Cerebellar nuclear complex (tissue), 1 donor: Measurements from ENCODE around the gene CLOCK.

Experiments
- DNase-seq, 2 experiments: peaks; one replicate each; lab custom pipeline; 2025; lab: John Stamatoyannopoulos, UW

Gene CLOCK

DNA sequence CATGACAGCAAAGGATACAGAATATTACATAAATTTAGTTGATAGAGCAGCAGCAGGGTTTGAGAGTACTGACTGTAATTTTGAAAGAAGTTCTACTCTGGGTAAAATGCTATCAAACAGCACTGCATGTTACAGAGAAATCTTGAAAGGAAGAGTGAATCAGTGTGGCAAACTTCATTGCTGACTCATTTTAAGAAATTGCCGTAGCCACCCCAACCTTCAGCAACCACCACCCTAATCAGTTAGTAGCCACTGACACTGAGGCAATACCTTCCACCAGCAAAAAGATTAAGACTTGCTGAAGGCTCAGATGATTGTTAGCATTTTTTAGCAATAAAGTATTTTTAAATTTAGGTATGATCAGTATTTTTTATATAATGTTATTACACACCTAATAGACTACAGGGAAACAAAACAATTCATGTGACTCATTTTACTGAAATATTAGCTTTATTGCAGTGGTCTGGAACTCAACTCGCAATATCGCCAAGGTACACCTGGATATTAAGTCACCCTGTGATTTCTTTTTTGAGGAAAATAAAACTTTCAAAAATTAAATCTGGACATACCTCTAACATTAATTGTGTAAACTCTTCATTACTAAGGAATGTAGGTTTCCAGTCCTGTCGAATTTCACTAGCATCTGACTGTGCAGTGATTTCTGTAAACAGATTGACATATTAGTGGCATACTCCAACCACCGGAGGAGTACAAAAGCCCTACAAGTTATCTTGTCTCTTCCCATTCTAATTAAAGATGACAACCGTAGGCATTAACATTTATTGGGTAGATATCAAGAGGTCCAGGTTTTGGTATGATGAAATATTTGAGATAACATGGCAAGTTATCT lies 71.1 kb downstream of the CLOCK start:
- no peak for DNase-seq

DNA sequence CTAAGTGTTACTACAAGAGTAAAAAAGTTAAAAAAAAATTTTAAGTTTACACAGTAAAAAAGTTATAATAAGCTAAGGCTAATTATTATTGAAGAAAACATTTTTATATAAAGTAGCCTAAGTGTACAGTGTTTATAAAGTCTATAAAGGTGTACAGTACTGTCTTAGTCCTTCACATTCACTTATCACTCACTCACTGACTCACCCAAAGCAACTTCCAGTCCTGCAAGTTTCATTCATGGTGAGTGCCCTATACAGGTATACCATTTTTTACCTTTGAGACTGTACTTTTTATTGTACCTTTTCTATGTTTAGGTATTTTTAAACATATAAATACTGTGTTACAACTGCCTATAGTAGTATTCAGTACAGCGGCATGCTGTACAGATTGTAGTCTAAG lies 76.7 kb downstream of the CLOCK start:
- no peak for DNase-seq

DNA sequence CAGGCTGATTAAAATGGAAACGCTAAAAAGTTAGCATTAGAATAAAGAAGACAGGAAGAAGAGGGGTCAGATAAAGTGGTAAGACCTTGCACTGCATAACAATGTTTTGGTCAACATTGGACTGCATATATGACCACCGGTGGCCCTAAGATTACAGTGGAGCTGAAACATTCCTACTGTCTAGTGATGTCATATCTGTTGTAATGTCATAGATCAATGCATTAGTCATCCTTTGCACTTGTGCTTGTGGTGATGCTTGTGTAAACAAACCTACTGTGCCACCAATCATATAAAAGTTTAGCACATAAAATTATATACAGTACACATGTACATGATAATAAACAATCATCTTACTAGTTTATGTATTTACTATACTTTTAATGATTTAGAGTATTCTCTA lies 78.0 kb downstream of the CLOCK start:
- no peak for DNase-seq

DNA sequence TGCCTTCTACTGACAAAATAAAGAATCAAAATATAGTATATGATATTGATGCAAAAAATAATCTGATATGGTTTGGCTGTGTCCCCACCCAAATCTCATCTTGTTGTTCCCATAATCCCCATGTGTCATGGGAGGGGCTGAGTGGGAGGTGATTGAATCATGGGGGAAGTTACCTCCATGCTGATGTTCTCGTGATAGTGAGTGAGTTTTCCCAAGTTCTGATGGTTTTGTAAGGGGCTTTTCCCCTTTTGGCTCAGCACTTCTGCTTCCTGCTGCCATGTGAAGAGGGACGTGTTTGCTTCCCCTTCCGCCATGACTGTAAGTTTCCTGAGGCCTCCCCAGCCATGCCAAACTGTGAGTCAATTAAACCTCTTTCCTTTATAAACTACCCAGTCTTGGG lies 80.7 kb downstream of the CLOCK start:
- DNase-seq: no peak

DNA sequence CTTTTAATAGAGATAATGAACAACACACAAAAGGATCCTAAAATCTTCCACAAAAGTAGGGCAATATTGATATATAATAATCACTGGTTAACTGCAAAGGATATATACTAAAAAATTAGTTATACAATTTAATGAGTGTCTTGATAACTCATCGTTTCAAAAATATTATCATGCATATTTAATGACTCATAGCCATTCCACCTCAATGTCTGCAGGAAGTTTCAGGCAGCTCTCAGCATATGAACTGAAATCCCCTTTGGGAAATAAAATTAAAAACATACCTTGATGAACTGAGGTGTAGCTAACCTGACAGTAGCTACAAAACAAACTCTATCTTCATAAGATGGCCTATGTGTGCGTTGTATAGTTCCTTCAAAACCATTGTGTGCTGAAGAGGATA lies 88.1 kb downstream of the CLOCK start:
- no peak for DNase-seq

DNA sequence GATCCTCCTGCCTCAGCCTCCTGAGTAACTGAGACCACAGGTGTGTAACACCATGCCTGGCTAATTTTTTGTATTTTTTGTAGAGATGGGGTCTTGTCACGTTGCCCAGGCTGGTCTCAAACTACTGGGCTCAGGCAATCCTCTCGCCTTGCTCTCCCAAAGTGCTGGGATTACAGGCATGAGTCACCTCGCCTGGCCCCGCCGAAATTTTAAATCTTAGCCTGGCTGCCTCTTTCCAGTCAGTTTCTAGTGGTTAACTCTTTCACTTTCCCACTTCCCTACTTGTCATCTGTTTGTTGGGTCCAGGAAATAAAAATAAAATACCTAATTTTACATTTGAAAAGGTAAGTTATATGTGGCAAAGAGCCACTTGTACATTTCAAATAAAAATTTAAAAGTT lies 88.5 kb downstream of the CLOCK start:
- DNase-seq: no peak

DNA sequence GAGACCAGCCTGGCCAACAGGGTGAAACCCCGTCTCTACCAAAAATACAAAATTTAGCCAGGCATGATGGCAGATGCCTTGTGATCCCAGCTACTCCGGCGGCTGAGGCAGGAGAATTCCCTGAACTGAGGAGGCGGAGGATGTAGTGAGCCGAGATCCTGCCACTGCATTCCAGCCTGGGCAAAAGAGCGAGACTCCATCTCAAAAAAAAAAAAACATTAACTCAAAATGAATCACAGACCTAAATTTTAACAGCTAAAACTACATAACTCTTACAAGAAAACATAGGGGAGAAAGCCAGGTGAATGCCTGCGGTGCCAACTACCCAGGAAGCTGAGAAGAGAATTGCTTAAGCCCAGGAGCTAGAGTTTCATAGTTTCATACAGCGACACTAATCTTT lies 96.1 kb downstream of the CLOCK start:
- DNase-seq: no peak

DNA sequence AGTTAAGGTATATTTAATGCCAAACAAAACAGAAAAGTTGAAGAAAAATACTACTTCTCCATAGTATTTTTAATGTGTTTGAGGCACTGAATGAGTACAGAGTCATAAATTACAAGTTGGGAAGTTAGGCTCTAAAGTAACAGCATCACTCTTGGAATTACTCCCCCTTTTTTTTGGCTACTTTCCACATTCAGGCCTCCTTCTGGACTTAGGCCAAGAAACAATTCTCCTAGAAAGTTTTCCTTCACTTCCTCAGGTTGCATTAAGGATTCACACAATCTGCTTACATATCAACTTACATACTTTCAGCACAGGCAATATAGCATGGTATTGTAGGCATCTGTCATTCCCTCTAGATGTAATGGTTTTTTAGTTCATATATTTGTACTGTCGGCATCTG lies 98.9 kb downstream of the CLOCK start:
- DNase-seq: no peak

DNA sequence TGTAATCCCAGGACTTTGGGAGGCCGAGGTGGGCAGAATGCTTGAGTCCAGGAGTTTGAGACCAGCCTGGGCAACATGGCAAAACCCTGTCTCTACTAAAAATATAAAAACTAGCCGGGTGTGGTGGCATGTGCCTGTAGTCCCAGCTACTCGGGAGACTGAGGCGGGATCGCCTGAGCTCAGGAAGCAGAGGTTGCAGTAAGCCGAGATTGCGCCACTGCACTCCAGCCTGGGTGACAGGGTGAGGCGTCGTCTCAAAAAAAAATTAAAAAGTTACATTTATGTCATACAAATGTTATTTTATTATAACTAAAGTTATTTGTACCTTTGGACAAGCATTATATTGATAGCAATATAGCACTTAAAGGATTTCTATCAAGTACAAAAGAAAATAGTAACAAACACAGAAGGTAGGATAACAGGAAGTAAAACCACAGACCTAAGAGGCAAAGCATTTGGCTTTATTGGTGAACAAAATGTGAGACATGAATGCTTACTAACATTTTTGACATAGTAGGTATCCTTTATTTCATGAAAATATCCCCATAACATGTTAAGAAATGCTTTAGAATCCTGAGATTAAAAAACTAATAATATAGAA lies 99.5 kb downstream of the CLOCK start:
- DNase-seq: no peak

DNA sequence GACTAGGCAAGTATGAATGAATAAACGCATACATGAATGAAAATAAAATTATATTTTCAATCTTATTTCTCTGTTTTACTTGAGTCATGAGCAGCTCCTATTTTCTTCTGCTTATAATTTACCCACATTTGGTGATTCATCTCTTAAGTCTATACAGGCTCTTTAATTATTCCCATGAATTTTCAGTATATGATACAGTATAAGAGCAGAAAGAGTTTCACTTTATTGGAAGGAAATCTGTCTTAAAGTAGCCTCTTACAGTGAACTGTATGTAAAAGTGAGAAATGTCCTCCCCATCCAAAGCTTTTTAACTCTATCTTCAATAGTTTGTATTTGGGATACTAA lies 100.2 kb downstream of the CLOCK start:
- DNase-seq: no peak

DNA sequence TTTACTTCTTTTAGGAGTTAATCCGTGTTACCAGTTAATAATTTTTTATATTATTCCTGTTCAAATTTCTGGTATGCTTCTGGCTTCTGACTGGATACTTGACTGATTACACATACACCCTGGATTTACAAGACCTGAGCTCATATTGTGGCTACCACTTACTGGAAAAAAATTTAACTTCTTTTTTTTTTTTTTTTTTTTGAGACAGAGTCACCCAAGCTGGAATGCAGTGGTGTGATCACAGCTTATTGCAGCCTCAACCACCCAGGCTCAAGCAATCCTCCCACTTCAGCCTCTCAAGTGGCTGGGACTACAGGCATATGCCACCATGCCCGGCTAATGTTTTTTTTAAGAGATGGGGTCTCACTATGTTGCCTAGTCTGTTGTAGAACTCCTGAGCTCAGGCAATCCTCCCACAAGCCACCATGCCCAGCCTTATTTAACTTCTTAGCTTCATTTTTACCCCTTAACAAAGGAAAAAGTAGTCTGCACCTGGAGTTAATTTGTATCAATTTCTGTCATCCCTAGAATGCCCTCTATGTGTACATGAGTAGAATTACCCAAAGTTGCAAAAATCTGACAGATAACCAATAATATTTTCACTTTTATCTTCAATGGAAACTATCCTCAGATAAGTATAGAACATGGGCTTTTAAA lies 100.7 kb downstream of the CLOCK start:
- no peak for DNase-seq

DNA sequence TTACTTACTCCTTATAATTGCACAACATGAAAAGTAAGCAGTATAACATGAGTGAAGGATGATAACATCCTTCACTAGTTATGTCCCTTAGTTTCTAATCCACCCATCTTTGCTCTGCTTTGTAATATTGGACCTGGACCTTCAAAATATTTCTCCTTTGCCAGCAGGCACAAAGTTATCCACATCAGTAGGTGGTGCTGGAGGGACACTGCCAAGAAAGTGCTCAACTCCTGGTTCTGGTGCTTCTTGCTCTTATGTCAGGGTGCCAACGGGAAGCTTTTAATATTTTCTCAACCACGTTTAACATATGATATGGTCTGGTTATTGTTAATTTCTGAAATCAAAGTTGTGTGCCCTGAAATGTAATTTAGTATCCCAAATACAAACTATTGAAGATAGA lies 101.9 kb downstream of the CLOCK start:
- DNase-seq: no peak

DNA sequence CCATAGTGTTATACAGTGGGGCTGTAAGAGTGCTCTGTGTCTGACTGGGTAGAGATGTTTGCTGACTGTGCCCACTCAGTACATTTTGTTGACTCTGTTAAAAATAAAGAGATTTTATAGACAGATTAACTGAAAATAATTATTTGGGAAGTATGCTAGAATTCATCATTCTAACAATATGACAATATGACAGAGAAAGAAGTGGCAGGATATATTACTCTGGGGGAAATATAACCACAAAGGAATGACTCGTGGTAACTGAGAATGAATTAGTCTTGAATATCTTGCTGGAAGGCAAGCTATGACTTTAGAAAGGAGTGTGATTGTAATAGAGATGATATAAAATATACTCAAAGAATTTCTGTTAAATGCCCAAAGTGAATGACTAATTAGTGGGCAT lies 104.2 kb downstream of the CLOCK start:
- DNase-seq: no peak

DNA sequence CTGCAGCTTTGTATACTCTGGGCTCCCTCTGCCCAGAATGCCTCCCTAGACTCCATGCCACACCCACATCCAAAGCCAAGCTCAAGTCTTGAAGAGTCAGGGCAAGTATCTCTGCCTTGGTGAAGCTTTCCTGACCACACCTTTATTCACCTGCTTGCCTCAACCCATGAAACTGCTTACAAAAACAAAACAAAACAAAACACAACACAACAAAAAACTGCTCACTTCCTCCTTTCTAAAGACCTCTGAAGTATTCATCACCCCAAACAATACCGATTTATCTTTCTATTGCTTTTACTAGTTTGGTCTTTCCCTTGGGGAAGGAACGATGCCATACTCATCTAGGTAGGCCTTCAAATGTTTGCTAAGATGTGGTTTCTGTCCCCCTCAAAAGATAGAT lies 105.9 kb downstream of the CLOCK start:
- no peak for DNase-seq

DNA sequence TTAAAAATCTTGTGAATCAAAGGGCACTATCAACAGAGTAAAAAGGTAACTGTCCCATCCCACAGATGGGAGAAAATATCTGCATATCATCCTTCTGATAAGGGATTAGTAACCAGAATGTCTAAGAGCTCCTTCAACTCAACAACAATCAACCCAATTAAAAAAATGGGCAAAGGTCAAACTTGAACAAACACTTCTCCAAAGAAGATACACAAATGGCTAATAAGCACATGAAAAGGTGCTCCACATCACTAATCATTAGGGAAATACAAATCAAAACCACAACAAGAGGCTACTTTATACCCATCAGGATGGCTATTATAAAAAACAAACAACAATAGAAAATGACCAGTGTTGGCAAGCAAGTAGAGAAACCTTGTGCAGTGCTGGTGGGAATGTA lies 107.7 kb downstream of the CLOCK start:
- DNase-seq: no peak

DNA sequence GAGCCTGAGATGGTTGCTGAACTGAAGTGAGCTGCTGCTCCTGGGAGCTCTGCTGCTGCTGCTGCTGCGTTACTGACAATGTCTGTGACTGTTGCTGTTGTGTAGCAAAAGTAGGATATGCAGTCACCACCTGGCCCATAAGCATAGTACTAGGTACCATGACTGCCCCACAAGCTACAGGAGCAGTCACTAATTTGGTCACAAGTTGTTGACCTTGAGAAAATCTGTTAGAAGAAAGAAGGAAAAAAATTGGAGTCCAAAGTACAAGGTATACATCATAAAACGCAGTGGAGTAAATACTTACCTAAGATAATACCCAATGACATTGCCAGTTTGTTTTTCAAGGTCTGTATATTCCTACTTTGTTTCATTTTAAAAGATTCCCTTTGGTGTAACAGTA lies 108.4 kb downstream of the CLOCK start:
- no peak for DNase-seq

DNA sequence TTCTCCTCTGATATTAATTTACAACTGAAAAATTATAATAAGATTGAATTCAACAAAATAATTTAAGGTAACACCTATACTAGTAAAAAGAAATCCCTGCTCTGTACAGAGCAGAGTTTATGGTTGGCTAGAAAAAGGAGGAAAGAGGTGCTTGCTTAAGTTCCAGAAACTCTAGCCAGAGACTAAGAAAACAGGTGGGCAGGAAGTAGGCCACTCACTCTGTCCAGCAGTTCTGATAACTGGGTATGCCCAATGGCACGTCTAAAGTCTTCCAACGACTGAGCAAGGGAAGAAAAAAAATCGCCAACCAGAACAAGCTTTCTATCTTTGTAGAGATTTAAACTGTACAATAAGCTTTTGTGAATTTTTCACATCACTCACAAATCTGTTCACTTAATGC lies 108.9 kb downstream of the CLOCK start:
- no peak for DNase-seq

DNA sequence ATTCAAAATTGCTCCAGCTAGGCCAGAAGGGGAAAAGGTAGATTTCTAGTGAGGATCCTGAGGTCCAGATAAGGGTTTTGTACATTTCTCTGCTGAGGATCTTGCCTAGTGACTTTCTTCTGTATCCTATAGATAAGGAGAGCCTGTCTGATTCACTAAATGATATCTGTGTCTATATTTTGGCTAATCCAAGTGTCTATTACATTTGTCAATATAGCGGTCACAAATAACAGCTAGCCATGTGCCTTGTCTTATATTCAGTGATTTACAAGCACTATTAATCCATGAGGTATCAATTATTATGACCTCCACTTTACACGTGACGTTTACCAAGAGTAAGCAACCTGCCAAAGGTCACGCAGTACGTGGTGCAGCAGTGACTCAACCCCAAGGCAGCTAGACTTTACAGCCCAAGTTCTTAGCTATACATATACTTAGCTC lies 109.3 kb downstream of the CLOCK start:
- no peak for DNase-seq

DNA sequence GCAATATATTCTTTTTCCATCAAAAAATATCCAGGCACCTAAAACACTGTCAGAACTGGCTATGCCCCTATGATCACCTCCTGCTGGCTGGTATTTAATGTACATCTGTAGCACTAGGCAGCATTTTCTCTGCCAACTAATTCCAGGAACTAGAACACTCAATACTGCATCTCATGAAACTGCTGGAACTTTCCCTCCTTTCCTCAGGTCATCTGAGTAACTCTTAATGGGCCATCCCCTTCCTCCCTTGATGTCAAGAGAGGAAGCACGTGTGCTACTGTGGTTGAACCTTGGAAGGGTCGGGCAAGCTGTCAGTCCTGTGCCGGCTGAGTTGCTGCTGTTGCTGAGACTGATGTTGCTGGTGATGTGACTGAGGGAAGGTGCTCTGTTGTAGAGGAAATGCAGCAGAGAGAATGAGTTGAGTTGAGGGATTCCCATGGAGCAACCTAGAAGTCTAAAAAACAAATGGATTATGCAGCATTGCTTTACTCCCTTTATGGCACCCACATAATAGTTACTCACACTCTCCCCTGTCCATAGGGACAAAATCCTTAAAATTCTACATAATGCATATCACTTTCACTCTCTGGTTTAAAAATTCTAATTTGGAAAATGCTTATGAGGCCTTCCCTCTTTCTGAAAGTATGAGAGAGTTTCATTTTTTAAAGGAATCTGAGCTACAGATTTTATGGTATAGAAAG lies 111.4 kb downstream of the CLOCK start:
- no peak for DNase-seq

DNA sequence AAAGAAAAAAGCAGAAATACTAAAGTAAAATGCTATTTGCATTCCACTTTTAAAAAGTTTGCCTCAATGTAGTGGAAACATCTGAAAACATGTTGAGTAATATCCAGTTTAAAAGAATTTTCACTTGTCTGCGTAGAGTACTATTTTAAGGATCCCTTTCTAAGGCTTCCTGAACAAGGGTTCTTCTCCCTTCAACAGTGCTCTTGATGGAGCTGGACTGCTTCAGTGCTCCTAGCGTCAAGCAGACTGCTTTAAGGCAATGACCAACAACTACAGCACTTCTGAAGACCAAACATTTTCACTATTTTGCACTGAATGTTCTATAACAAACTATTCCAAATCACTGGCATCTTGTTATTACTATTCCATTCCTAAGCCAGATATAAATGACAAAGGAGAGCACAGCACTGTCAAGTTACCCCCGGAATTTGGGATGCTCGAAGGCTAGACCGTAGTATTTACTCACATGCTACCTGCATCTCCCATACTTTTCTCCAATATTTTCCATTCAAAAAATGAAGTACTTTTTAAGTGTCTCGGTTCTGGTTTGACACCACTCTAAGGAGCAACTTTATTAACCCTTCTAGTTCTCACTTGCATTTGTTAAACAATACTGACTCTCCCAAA lies 114.9 kb downstream of the CLOCK start:
- no peak for DNase-seq

DNA sequence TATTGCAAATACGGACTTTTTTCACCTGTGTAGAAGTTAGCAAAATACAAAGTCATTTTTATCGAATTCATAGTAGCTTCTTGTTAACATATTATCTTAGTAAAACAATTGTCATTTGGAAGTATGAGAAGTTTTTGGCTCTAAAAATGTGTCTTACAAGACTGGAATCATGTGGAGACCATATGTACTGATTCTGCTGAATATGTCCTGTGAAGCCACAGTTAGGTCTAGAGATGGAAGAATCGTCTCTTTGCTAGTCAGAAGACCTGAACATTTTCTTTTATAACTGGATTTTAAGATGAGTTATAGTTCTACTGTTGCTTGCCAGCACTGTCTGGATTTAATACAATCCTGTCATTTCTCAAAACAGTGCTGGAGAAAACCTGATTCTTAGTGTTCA lies 121.9 kb downstream of the CLOCK start:
- no peak for DNase-seq

DNA sequence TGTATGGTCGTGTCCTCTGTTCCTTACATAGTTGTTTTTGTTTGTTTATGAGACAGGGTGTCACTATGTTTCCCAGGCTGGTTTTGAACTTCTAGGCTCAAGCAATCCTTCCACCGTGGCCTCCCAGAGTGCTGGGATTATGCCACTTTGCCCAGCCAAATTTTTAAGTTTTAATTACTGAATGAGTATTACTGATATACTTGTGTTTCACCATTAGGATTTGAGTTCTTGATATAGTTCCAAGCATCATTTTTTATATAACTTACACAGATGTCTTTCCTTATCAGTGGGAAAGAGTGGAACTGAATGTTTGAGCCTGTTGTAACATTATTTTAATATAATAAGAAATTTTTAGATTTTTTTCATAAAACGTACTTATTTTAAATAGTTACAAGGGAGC lies 130.5 kb downstream of the CLOCK start:
- no peak for DNase-seq
